ENCODE data around the gene C5orf15. TPM values are rescaled to one million over a fixed set of nuclear protein-coding genes. Genes with fewer than 3 reads are reported as not detected.

The C5orf15 gene
- total and polyA plus RNA-seq, 4 donors: 21.6 to 118 (median 40.0) TPM

DNA sequence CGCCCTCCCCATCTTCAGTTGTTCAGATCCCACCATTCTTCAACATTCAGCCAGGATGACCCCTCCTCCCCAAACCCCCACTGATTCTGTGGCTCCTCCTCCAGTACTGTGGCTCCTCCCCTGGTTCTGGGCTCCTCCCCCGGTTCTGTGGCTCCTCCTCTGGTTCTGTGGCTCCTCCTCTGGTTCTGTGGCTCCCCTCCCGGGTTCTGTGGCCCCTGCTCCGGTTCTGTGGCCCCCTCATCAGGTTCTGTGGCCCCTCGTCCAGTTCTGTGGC lies 32.8 kb downstream of the C5orf15 start:
- no peak for DNase-seq

DNA sequence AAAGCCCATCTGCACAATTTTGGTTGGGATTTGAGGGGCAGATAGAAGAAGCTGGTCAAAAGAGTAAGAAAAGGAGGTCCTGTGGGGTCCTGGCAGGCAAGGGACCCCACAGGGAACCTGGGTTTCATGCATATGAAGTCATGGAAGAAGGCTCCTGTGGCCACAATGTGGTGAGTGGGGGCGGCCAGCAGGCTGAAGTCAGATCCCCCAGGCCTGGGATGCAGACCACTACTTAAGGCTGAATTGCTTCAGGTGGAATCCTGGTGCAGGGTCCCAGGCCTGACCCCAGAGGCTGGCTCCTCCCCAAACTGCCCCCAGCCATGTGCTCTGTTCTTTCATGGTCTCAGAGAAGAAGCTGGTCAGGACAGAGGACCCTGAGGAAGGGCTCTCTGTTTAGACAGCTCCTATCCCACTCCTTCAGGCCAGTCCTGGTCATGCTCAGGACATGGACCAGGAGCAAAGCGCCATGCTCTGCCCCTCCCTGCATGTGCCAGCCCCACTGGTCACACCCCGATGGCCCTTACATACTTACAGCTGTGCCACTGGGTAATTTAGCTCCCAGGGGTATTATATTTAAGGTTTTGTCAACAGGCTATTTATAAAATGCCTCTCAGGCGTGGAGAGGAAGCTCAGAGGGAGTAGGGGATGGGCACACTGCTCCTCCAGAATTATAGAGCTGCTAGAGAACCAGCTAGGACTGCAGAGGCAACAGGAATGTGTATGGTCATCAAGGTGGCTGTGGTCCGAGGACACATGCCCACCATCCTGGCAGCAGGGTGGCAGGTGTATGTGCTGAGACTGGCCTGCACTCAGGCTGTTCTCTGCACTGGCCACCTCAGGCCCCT lies 33.4 kb downstream of the C5orf15 start:
- Histone ChIP-seq H3K4me1 (ENCODE audit: control insufficient read depth in 5 of 5, insufficient read depth in 5 of 5, low read length in 5 of 5) (peaks cover 0 to 3% (median 0%) of the 10 kb centered on the region in 5 donors), H3K4me3 (no peak overlapping the region), H3K27ac (ENCODE audit: low read depth in 1 of 2, low read length in 1 of 2) (no peak overlapping the region), H3K27me3 (ENCODE audit: control insufficient read depth in 3 of 3, insufficient read depth in 3 of 3, low read length in 2 of 3) (no peaks in the 10 kb centered on the region), H3K9me3 (ENCODE audit: control insufficient read depth in 4 of 4, insufficient read depth in 3 of 4, low read length in 3 of 4) (no peaks in the 10 kb centered on the region), H3K9ac (ENCODE audit: insufficient read depth in 1 of 2, low read length in 2 of 2) (no peak overlapping the region), H3K36me3 (ENCODE audit: control insufficient read depth in 4 of 4, insufficient read depth in 4 of 4, low read length in 4 of 4) (no peaks in the 10 kb centered on the region)
- ATAC-seq (ENCODE audit: insufficient read depth, low FRiP score) (no peak), DNase-seq (no peak)
- TF ChIP-seq, protein P1, sequence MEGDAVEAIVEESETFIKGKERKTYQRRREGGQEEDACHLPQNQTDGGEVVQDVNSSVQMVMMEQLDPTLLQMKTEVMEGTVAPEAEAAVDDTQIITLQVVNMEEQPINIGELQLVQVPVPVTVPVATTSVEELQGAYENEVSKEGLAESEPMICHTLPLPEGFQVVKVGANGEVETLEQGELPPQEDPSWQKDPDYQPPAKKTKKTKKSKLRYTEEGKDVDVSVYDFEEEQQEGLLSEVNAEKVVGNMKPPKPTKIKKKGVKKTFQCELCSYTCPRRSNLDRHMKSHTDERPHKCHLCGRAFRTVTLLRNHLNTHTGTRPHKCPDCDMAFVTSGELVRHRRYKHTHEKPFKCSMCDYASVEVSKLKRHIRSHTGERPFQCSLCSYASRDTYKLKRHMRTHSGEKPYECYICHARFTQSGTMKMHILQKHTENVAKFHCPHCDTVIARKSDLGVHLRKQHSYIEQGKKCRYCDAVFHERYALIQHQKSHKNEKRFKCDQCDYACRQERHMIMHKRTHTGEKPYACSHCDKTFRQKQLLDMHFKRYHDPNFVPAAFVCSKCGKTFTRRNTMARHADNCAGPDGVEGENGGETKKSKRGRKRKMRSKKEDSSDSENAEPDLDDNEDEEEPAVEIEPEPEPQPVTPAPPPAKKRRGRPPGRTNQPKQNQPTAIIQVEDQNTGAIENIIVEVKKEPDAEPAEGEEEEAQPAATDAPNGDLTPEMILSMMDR (IDR thresholded peaks at IDR 0.05; ENCODE audit: control extremely low read depth, extremely low read depth): no peak
- 82 to 88% methylated on average over 5 of the region's 5 CpGs for WGBS, 2 donors

More for the DNA sequence above, 32.8 kb downstream of the C5orf15 start:
- Histone ChIP-seq H3K4me3 (no peak overlapping the region), H3K4me1 (ENCODE audit: control insufficient read depth in 5 of 5, insufficient read depth in 5 of 5, low read length in 5 of 5) (peaks cover 0 to 1% (median 0%) of the 10 kb centered on the region in 5 donors), H3K27me3 (ENCODE audit: control insufficient read depth in 3 of 3, insufficient read depth in 3 of 3, low read length in 2 of 3) (no peaks in the 10 kb centered on the region), H3K36me3 (ENCODE audit: control insufficient read depth in 4 of 4, insufficient read depth in 4 of 4, low read length in 4 of 4) (no peaks in the 10 kb centered on the region), H3K27ac (ENCODE audit: low read depth in 1 of 2, low read length in 1 of 2) (no peak overlapping the region), H3K9ac (ENCODE audit: insufficient read depth in 1 of 2, low read length in 2 of 2) (no peak overlapping the region), H3K9me3 (ENCODE audit: control insufficient read depth in 4 of 4, insufficient read depth in 3 of 4, low read length in 3 of 4) (no peaks in the 10 kb centered on the region)
- ATAC-seq (ENCODE audit: insufficient read depth, low FRiP score): no peak
- WGBS, 2 donors: 88 to 90% methylated on average over 5 of the region's 5 CpGs
- TF ChIP-seq, protein P1 (IDR thresholded peaks at IDR 0.05; ENCODE audit: control extremely low read depth, extremely low read depth): no peak

DNA sequence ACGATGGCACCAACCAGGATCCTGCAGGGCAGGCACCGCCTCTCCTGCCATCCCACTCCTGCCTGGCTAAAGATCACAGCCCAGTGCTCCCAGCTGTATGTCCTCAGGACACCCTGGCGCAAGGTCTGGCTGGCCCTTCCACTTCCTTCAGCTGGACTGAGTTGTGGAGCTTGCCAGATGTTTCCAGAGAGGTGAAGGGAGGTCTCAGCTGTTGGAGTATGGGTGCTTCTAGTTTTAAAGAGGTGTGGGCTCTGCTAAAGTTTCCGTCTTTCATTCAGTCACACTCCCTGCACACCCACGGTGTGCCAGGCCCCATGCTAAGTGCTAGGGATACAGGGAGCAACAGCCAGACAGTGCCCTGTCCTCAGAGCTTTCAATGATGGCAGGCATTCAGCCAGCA lies 34.1 kb downstream of the C5orf15 start:
- H3K27me3 ChIP-seq (ENCODE audit: control insufficient read depth in 3 of 3, insufficient read depth in 3 of 3, low read length in 2 of 3): no peaks in the 10 kb centered on the region
- no peaks in the 10 kb centered on the region for H3K36me3 ChIP-seq (ENCODE audit: control insufficient read depth in 4 of 4, insufficient read depth in 4 of 4, low read length in 4 of 4)
- TF ChIP-seq, protein P1 (IDR thresholded peaks at IDR 0.05; ENCODE audit: control extremely low read depth, extremely low read depth): no peak
- H3K4me3 ChIP-seq: no peak overlapping the region
- H3K9me3 ChIP-seq (ENCODE audit: control insufficient read depth in 4 of 4, insufficient read depth in 3 of 4, low read length in 3 of 4): no peaks in the 10 kb centered on the region
- peaks cover 0 to 3% (median 0%) of the 10 kb centered on the region in 5 donors for H3K4me1 ChIP-seq (ENCODE audit: control insufficient read depth in 5 of 5, insufficient read depth in 5 of 5, low read length in 5 of 5)
- no peak for DNase-seq
- WGBS, 2 donors: 78 to 81% methylated on average over 5 of the region's 5 CpGs
- no peak overlapping the region for H3K27ac ChIP-seq (ENCODE audit: low read depth in 1 of 2, low read length in 1 of 2)
- no peak for ATAC-seq (ENCODE audit: insufficient read depth, low FRiP score)
- H3K9ac ChIP-seq (ENCODE audit: insufficient read depth in 1 of 2, low read length in 2 of 2): no peak overlapping the region

Data from lung (tissue), 12 donors.